Activated CD8-positive, alpha-beta memory T cell treated with anti-CD3 and anti-CD28 coated beads for 36 hours (primary cell): ENCODE results near the gene B4GALNT3. TPM values are rescaled to one million over a fixed set of nuclear protein-coding genes. Genes with fewer than 3 reads are reported as not detected.

ENCODE experiments used
- CTCF ChIA-PET: fragments of 350-600 bp; sonication (Branson Sonifier 250); formaldehyde crosslinking; loops from one replicate; lab custom pipeline; 2021; ENCODE audit warnings: antibody characterized with exemption; lab: Charles Lee
- POLR2A ChIA-PET: fragments of 350-600 bp; sonication (Branson Sonifier 250); formaldehyde crosslinking; loops from one replicate; lab custom pipeline; 2021; ENCODE audit warnings: antibody characterized with exemption; lab: Charles Lee
- total RNA-seq, 2 experiments: library from RNA; stranded (reverse); gene quantifications; one replicate each; pipeline ENCODE4 v1.2.3, GENCODE V29; 2021

The B4GALNT3 gene
- total RNA-seq, 2 experiments from 2014 or later, result 2.2 to 2.7 TPM

DNA sequence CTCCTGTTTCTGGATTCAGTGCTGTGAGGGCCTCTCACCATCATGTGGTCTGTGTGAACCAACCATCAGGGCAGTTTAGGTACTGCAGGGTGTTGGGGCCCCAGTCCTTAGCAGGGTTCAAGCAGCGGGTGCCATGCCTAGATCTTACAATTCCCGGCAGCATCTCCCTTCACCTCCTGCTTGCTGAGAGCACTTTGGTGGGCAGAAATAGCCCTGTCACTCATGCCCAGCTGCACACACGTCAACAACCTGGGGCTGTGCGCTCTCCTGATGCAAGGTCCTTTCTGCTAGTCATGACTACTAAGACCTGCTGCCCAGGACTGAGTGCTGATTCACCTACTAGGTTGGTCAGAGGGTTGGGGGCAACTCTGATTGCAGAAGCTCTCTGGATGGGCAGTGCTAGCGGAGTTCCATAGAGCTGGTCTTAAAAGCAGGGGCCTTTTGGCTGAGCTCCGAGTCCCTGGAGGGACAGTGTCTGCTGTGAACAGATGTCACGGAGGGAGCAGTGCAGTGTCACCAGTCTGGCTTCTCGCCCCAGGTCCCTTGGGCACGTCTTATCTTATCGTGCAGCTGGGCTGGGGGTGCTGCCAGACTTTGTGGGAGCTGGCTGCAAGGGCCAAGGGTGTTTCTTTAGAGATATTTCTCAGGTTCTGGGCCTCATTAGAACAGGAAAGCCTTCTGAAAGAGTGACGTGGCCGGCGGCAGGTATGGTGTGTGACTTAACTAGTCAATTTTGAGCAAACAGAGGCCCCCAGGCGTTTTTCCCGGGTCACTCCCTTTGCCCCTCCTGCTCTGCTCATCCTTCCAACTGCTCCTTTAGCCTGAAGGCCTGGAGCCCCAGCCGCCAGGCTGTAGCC is 131.7 kb downstream of the B4GALNT3 start:
- CTCF ChIA-PET, result interaction anchor here (0.6 kb wide), 2 partner anchors 19 to 34 kb away, joined by 3 to 4 read pairs; no protein-coding TSS in a partner anchor
- POLR2A ChIA-PET, result no interaction called here

DNA sequence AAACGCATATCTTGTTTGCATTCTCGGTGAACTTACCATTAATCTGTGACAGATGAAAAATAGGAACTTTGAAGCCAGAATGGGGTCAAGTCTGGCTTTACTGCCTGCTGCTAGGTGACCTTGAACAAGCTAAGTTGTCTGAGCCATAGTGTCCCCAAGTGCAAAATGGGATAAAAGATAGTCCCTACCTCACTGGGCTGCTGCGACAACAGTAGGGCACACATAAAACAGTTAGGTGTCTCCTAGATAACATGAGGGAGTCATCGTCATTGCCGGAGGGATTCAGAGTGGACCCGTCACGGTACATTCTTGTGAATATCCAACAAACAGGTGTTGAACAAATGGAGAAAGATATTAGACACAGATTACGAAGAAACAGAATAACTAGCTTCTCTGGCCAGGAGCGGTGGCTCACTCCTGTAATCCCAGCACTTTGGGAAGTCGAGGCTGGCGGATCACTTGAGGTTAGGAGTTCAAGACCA is 132.3 kb downstream of the B4GALNT3 start:
- ChIA-PET CTCF (interaction anchor here (0.6 kb wide), 2 partner anchors 19 to 33 kb away, joined by 3 to 4 read pairs; no protein-coding TSS in a partner anchor), POLR2A (no interaction called here)

DNA sequence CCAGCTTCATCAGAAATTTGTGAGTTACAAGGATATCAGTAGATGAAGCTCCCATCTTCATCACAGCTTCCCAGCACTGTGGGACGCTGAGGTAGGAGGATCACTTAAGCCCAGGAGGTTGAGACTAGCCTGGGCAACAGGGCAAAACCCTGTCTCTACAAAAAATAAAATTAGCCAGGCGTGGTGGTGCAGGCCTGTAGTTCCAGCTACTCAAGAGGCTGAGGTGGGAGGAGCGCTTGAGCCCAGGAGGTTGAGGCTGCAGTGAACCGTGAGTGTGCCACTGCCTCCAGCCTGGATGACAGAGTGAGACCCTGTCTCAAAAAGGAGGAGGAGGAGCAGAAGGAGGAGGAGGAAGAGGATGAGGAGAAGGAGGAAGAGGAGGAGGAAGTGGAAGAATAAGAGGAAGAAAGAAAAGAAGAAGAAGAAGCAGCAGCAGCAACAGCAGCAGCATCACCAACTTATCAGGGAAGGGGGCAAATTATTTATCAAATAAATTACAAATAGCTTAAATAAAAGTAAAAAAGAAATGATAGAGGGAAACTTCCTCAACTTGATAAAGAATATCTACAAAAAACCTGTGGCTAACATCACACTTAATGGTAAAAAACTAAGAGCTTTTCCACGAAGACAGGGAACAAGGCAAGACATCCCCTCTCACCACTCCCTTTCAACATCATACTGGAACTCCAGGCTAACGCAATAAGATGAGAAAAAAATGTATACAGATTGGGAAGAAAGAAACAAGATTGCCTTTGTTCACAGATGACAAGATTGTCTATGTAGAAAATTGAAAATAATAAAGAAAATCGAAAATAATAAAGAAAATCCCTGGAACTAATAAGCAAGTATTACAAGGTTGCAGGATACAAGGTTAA is 133.9 kb downstream of the B4GALNT3 start:
- ChIA-PET CTCF (no interaction called here), POLR2A (no interaction called here)

DNA sequence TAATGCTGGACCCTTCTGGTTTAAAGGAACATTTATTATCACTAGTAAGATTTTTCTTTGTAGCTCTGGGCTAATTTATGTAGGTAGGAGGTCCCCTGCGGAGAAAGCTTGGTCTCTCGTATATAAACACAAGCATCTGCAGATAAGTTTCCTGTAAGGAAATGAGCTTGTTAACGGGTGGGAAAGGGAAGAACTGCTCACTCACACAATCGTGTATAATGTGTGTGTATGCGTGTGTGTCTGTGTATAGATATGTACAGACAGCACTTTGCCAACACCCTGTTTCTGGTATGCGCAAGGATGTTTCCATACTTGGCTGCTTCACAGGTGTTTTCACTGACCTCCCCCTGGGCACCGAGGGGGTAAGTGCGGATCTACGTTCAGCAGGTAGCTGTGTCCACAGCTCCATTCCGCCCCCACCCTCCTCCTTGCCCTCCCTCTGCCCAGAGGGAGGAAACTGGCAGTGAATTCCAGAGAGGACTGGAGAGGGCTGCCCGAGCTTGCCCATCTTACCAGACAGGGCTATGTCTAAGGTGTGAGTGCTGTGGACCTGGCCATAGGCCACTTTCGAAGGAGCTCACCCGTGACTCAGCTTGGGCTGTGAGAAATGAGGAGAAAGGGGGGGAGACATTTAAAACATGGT is 138.3 kb downstream of the B4GALNT3 start:
- ChIA-PET CTCF (interaction anchor here (0.7 to 1.4 kb wide), 3 partner anchors 9 to 22 kb away, joined by 3 read pairs; no protein-coding TSS in a partner anchor), POLR2A (no interaction called here)

DNA sequence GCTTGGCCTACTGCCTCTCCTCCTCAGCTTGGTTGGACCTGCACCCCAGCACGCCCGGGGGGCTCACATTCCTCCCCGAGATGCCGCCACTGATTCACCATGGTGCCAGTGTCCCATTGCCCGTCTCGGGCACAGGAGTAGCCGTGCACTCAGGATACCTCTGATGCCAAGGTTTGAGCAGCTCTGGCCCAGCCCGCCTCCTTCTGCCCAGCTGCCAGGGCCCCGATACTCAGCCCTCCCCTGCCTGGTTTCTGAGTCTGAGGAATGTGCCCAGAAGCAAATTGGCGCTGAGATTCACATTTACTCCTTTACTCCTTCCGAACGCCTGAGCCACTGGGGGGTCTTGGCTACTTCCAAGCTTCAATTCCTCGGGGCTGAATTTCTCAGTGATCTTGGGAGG is 140.0 kb downstream of the B4GALNT3 start:
- POLR2A ChIA-PET, result no interaction called here
- CTCF ChIA-PET, result no interaction called here

DNA sequence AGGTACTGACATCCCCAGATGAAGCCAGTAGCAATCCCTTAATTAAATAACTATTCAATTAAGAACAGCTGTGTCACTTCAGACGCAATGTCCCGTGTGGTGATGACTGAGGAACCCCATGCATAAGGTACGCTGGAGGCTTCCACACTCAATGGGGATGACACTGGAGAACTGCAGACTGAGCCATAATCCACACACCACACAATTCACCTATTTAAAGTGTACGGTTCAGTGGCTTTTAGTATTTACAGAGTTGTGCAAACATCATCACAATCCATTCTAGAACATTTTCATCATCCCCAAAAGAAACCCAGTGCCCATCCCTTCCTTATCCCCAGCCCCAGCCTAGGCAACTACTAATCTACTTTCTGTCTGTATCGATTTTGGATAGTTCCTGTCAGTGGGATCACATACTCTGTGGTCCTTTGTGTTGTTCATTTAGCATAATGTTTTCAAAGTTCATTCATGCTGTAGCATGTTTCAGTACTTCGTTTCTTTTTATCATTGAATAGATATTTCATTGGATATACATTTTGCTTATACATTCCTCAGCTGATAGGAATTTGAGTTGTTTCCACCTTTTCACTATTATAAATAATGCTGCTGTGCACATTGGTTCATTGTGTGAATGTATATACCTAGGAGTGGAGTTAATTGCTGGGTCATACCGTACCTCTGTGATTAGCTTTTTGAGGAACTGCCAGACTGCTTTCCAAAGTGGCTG is 142.4 kb downstream of the B4GALNT3 start:
- ChIA-PET CTCF (no interaction called here), POLR2A (no interaction called here)

DNA sequence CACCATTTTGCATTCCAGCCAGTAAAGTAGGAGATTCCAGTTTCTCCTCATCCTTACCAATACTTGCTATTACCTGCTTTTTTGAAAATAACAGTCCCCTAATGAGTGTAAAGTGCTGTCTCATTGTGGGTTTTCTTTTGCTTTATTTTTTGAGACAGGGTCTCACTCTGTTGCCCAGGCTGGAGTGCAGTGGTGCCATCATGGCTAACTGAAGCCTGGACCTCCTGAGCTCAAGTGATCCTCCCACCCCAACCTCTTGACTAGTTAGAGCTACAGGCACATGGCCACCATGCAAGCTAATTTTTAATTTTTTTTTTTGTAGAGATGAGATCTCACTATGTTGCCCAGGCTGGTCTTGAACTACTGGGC is 142.9 kb downstream of the B4GALNT3 start:
- POLR2A ChIA-PET, result no interaction called here
- CTCF ChIA-PET, result interaction anchor here (1.8 kb wide), 1 partner anchor 149 kb away, joined by 5 read pairs; no protein-coding TSS in a partner anchor

DNA sequence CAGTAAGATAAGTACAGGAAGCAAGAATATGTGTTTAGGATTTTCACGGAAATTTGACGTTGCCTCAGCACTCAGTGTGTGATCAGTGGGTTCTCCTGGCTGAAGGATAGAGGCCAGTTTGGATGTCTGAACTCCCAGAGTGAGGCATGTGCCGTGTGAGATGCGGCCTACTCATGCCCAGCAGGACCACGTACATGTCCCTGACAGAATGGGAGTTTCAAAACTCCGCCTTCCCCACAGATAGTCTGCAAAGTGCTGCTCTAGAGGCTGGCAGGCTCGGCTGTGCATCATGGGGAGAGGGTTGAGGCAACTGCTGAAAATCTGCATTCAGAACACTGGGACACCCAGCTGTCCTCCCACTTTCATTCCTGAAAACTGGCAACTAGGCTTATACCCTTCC is 145.2 kb downstream of the B4GALNT3 start:
- POLR2A ChIA-PET, result no interaction called here

DNA sequence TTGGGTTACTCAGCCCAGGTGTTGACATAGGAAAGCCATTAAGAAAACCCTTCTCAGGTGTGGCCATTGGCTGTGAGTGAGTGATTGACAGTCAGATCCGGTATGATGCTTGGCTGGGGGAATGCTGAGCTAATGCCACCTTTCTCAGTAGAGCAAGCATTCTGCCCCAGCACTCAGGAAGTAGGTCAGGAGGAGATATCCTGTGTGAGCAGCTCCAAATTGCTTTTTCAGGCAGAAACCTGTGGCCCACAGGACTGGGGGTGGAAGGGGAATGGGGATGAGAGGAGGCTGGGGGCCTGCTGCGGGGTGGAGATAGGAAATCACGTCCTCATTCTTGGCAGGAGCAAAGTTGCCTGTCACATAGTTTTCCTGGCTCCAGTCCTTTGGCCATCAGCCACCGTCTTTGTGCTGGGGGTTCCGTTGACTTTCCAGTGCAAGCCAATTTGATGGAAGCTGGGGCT is 147.8 kb downstream of the B4GALNT3 start:
- ChIA-PET POLR2A (no interaction called here), CTCF (interaction anchor here (1.0 kb wide), 1 partner anchor 10 kb away, joined by 3 read pairs; no protein-coding TSS in a partner anchor)

More for the DNA sequence above, 145.2 kb downstream of the B4GALNT3 start:
- CTCF ChIA-PET, result interaction anchor here (1.6 kb wide), 1 partner anchor 29 kb away, joined by 6 read pairs; no protein-coding TSS in a partner anchor

DNA sequence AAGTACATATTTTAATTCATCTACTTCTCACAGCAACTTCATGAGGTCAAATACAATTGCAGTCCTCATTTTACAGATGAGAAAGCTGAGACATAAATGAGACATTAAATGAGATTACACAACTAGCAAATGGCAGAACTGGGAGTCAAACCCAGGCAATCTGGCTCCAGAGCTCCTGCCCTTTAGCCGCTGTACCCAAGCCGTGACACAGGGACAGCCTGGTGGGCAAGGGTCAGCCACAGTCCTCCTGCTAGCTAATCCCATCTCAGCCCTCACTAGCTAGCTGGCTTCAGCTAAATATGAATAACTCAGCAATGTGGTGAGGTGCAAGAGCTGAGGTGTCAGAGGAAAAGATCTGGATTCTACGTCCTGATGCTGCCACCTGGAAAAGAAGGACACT is 148.7 kb downstream of the B4GALNT3 start:
- ChIA-PET POLR2A (no interaction called here), CTCF (no interaction called here)

DNA sequence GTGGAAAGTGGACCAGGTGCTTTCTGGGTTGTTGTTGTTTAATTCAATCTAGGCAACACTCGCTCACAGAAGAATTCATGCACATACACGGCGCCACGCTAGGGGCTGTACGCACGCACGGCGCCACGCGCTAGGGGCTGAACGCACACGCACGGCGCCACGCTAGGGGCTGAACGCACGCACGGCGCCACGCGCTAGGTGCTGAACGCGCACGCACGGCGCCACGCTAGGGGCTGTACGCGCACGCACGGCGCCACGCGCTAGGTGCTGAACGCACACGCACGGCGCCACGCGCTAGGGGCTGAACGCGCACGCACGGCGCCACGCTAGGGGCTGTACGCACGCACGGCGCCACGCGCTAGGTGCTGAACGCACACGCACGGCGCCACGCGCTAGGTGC is 149.2 kb downstream of the B4GALNT3 start:
- CTCF ChIA-PET, result interaction anchor here (1.4 kb wide), 1 partner anchor 40 kb away, joined by 5 read pairs; no protein-coding TSS in a partner anchor
- POLR2A ChIA-PET, result interaction anchor here (0.6 kb wide), 1 partner anchor 143 kb away, joined by 3 read pairs; the partner anchor contains the start of gene WNK1

DNA sequence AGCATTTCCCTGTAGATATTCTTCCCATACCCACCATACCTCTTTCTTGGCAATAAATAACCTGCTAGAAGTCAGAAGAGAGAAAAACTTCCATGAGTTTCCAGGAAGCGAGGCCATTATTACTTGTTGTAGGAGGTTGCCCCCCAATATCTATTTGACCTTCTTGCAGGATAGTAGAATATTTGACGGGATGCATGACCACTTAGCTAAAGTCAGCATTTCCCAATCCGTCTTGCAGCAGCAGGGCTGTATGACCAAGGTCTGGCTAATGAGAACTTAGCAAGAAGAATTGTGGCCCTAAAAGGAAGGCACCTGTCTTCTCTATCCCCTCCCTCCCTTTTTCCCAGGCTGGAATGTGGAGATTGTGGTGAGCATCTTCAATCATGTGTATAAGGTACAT is 152.0 kb downstream of the B4GALNT3 start:
- POLR2A ChIA-PET, result no interaction called here
- CTCF ChIA-PET, result no interaction called here

DNA sequence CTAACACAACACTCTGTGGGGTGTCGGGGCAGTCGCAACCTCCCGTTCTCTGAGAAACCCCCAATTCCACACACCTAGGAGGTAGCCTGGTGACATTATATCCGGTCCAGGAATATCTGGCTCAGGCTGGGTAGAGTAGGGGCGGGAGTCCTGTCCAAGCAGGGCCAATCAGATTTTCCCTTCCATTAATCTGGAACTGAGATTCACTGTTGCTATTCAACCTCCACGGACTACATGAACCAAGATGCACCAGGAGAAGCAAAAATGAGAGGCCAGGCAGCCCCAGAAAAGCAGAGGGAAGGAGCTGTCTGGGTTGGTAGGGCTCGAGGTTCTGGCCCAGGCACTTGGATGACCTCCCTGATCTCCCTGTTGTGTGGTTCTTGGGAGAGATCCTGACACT is 152.6 kb downstream of the B4GALNT3 start:
- ChIA-PET CTCF (no interaction called here), POLR2A (no interaction called here)

DNA sequence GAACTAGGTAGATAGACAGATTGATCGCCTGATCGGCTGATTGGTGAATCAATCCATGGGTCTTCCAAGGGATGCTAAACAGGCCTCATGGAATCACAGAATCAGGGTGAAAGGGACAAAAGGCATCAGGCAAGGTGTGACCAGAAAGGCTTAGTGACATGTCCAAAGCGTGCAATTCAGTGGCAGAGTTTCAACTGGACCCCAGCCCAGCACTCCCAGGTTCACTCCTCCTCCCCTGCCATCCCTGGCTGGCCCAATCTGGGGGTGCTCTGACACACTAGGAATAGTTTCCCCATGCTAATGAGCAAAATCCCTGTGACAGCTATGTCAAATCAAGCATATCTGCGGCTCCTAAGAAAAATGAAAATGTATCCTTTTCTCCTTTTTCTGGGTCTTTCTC is 153.1 kb downstream of the B4GALNT3 start:
- ChIA-PET CTCF (interaction anchor here (2.7 kb wide), 1 partner anchor 138 kb away, joined by 17 read pairs; the partner anchor contains the start of gene WNK1), POLR2A (no interaction called here)

Other genes starting within 250 kb of the B4GALNT3 start
- under 1 TPM; 0.32 to 0.44 TPM for gene SLC6A12, start 245.8 kb upstream of the B4GALNT3 start, total RNA-seq
- gene SLC6A13, start 197.1 kb upstream of the B4GALNT3 start, total RNA-seq, result under 1 TPM; 0.34 to 0.80 TPM
- gene KDM5A, start 70.6 kb upstream of the B4GALNT3 start, total RNA-seq, result 10 to 100 TPM; 63.8 to 69.9 TPM
- gene CCDC77, start 58.3 kb upstream of the B4GALNT3 start, total RNA-seq, result 10 to 100 TPM; 13.9 to 16.8 TPM
- 1 to 10 TPM; 2.1 to 2.3 TPM for gene NINJ2, start 203.5 kb downstream of the B4GALNT3 start, total RNA-seq